HEK293 (cell line): ENCODE data around the gene RETREG3.

Experiments used
- EGR2 ChIP-seq: fragments of 450-650 bp; formaldehyde crosslinking; IDR thresholded peaks from 2 replicates; pipeline ENCODE4 v1.5.1; 2016; ENCODE audit warnings: low read depth, missing biosample characterization, missing genetic modification characterization
- GLIS2 ChIP-seq: fragments of 450-650 bp; formaldehyde crosslinking; IDR thresholded peaks from 2 replicates; pipeline ENCODE4 v1.5.1; 2016; ENCODE audit warnings: missing biosample characterization, missing genetic modification characterization
- HIC1 ChIP-seq: fragments of 450-650 bp; formaldehyde crosslinking; IDR thresholded peaks from 2 replicates; pipeline ENCODE4 v1.5.1; 2016; ENCODE audit warnings: missing biosample characterization, missing genetic modification characterization
- INSM2 ChIP-seq: fragments of 450-650 bp; formaldehyde crosslinking; IDR thresholded peaks from 2 replicates; pipeline ENCODE4 v1.5.1; 2016; ENCODE audit warnings: missing biosample characterization, missing genetic modification characterization
- KLF7 ChIP-seq: fragments of 450-650 bp; formaldehyde crosslinking; IDR thresholded peaks from 2 replicates; pipeline ENCODE4 v1.5.1; 2016; ENCODE audit warnings: missing biosample characterization, missing genetic modification characterization, borderline replicate concordance
- KLF9 ChIP-seq: fragments of 450-650 bp; formaldehyde crosslinking; IDR thresholded peaks from 2 replicates; pipeline ENCODE4 v1.5.1; 2016; ENCODE audit warnings: missing biosample characterization, missing genetic modification characterization, low read depth
- OVOL3 ChIP-seq: fragments of 450-650 bp; formaldehyde crosslinking; IDR thresholded peaks from 2 replicates; pipeline ENCODE4 v1.5.1; 2016; ENCODE audit warnings: missing biosample characterization, missing genetic modification characterization
- PBX3 ChIP-seq: sonication (generic); formaldehyde crosslinking; IDR thresholded peaks from 2 replicates; pipeline ENCODE4 v1.8.1; 2022; ENCODE audit warnings: mild to moderate bottlenecking, moderate library complexity, missing genetic modification reagents
- SP7 ChIP-seq: fragments of 450-650 bp; formaldehyde crosslinking; IDR thresholded peaks from 2 replicates; pipeline ENCODE4 v1.5.1; 2016; ENCODE audit warnings: missing biosample characterization, missing genetic modification characterization
- ZEB2 ChIP-seq: fragments of 450-650 bp; formaldehyde crosslinking; IDR thresholded peaks from 2 replicates; pipeline ENCODE4 v1.5.1; 2016; ENCODE audit warnings: missing biosample characterization, missing genetic modification characterization
- ZFP41 ChIP-seq: fragments of 450-650 bp; formaldehyde crosslinking; IDR thresholded peaks from 2 replicates; pipeline ENCODE4 v1.5.1; 2016; ENCODE audit warnings: missing biosample characterization, missing genetic modification characterization, borderline replicate concordance
- ZNF239 ChIP-seq: fragments of 450-650 bp; formaldehyde crosslinking; IDR thresholded peaks from 2 replicates; pipeline ENCODE4 v1.5.1; 2016; ENCODE audit warnings: missing biosample characterization, missing genetic modification characterization
- ZNF248 ChIP-seq: fragments of 450-650 bp; formaldehyde crosslinking; IDR thresholded peaks from 2 replicates; pipeline ENCODE4 v1.5.1; 2017; ENCODE audit warnings: missing biosample characterization, missing genetic modification characterization
- ZNF280C ChIP-seq: fragments of 450-650 bp; formaldehyde crosslinking; IDR thresholded peaks from 2 replicates; pipeline ENCODE4 v1.5.1; 2016; ENCODE audit warnings: missing biosample characterization, missing genetic modification characterization
- ZNF292 ChIP-seq: fragments of 450-650 bp; formaldehyde crosslinking; IDR thresholded peaks from 2 replicates; pipeline ENCODE4 v1.5.1; 2016; ENCODE audit warnings: low read depth, missing biosample characterization, missing genetic modification characterization, borderline replicate concordance
- ZNF341 ChIP-seq: fragments of 450-650 bp; formaldehyde crosslinking; IDR thresholded peaks from 2 replicates; pipeline ENCODE4; 2016; ENCODE audit warnings: low read depth, missing biosample characterization, missing genetic modification characterization
- ZNF433 ChIP-seq: fragments of 450-650 bp; formaldehyde crosslinking; IDR thresholded peaks from 2 replicates; pipeline ENCODE4 v1.5.1; 2016; ENCODE audit warnings: missing biosample characterization, missing genetic modification characterization, low read depth
- ZNF529 ChIP-seq: fragments of 450-650 bp; formaldehyde crosslinking; IDR thresholded peaks from 2 replicates; pipeline ENCODE4 v1.5.1; 2017; ENCODE audit warnings: missing genetic modification characterization, missing biosample characterization; ENCODE audit not compliant: insufficient replicate concordance
- ZNF596 ChIP-seq: fragments of 450-650 bp; IDR thresholded peaks from 2 replicates; pipeline ENCODE4 v1.5.0; 2018; ENCODE audit warnings: missing biosample characterization, mild to moderate bottlenecking, missing genetic modification characterization, moderate library complexity
- ZNF600 ChIP-seq: fragments of 450-650 bp; formaldehyde crosslinking; IDR thresholded peaks from 2 replicates; pipeline ENCODE4 v1.5.1; 2016; ENCODE audit warnings: missing biosample characterization, missing genetic modification characterization
- ZNF621 ChIP-seq: fragments of 450-650 bp; formaldehyde crosslinking; IDR thresholded peaks from 2 replicates; pipeline ENCODE4 v1.5.1; 2017; ENCODE audit warnings: missing biosample characterization, missing genetic modification characterization
- ZNF645 ChIP-seq: fragments of 450-650 bp; formaldehyde crosslinking; IDR thresholded peaks from 2 replicates; pipeline ENCODE4; 2016; ENCODE audit warnings: missing biosample characterization, missing genetic modification characterization
- ZNF747 ChIP-seq: fragments of 450-650 bp; formaldehyde crosslinking; IDR thresholded peaks from 2 replicates; pipeline ENCODE4 v1.5.1; 2016; ENCODE audit warnings: missing biosample characterization, missing genetic modification characterization
- ZNF776 ChIP-seq: fragments of 450-650 bp; formaldehyde crosslinking; IDR thresholded peaks from 2 replicates; pipeline ENCODE4 v1.5.0; 2017; ENCODE audit warnings: missing biosample characterization, missing genetic modification characterization, borderline replicate concordance
- ZSCAN23 ChIP-seq: fragments of 450-650 bp; formaldehyde crosslinking; IDR thresholded peaks from 2 replicates; pipeline ENCODE4 v1.5.1; 2016; ENCODE audit warnings: missing biosample characterization, missing genetic modification characterization
- ZSCAN30 ChIP-seq: fragments of 450-650 bp; IDR thresholded peaks from 2 replicates; pipeline ENCODE4 v1.5.1; 2018; ENCODE audit warnings: missing biosample characterization, mild to moderate bottlenecking, missing genetic modification characterization, moderate library complexity

The RETREG3 gene

GRCh38 chr17:42577532-42578281 lies 31.5 kb downstream of the RETREG3 start, which contains the start of gene PSMC3IP (continued):
- no peak for TF ChIP-seq KLF7 (tag by site-specific recombination)
- peak; percentile 85 for TF ChIP-seq GLIS2 (tag by site-specific recombination)
- no peak; the same call in 1 of the 2 replicates for TF ChIP-seq INSM2
- TF ChIP-seq ZNF621 = no peak
- TF ChIP-seq ZNF292 (tag by site-specific recombination) = no peak
- TF ChIP-seq PBX3 (CRISPR knock-in tag) = 0 out of 2 replicates have a peak, but pooled peaks have one; percentile 29
- no peak for TF ChIP-seq ZNF280C (tag by site-specific recombination)
- TF ChIP-seq ZSCAN30 (tag by site-specific recombination) = 0 out of 2 replicates have a peak, but pooled peaks have one; percentile 11
- no peak for TF ChIP-seq KLF9
- peak; percentile 99 for TF ChIP-seq ZNF600 (tag by site-specific recombination)
- TF ChIP-seq ZNF239 (tag by site-specific recombination) = no peak
- no peak for TF ChIP-seq ZNF645 (tag by site-specific recombination)
- no peak for TF ChIP-seq ZNF747 (tag by site-specific recombination)
- peak; percentile 63; the same call in 1 of the 2 replicates for TF ChIP-seq SP7 (tag by site-specific recombination)
- no peak; the same call in 1 of the 2 replicates for TF ChIP-seq ZSCAN23 (tag by site-specific recombination)
- TF ChIP-seq ZEB2 (tag by site-specific recombination) = peak; percentile 78
- TF ChIP-seq ZNF248 (tag by site-specific recombination) = no peak
- TF ChIP-seq ZNF341 = peak; percentile 98
- 0 out of 2 replicates have a peak, but pooled peaks have one; percentile 47 for TF ChIP-seq OVOL3 (tag by site-specific recombination)
- no peak for TF ChIP-seq ZNF433 (tag by site-specific recombination)
- TF ChIP-seq ZFP41 (tag by site-specific recombination) = no peak
- TF ChIP-seq EGR2 (tag by site-specific recombination) = peak; percentile 67
- TF ChIP-seq ZNF776 (tag by site-specific recombination) = no peak
- TF ChIP-seq HIC1 (tag by site-specific recombination) = peak; percentile 14; the same call in 1 of the 2 replicates
- no peak for TF ChIP-seq ZNF529 (tag by site-specific recombination)
- TF ChIP-seq ZNF596 (tag by site-specific recombination) = no peak
